Breast epithelium (tissue), 3 donors: ENCODE measurements around the gene CRCP.

Experiments used
- POLR2AphosphoS5 ChIP-seq, 3 donors: sonication (generic); formaldehyde crosslinking; IDR thresholded peaks; one replicate each; pipeline ENCODE4 v1.6.1; 2017; ENCODE audit warnings: antibody characterized with exemption in 3 of 3
- TF ChIP-seq, protein P1 (sequence below), 3 donors: fragments of 450-650 bp; IDR thresholded peaks; one replicate each; pipeline ENCODE4 v1.5.1; 2016 to 2017; ENCODE audit warnings: antibody characterized with exemption in 3 of 3, mild to moderate bottlenecking in 3 of 3, moderate library complexity in 3 of 3

DNA sequence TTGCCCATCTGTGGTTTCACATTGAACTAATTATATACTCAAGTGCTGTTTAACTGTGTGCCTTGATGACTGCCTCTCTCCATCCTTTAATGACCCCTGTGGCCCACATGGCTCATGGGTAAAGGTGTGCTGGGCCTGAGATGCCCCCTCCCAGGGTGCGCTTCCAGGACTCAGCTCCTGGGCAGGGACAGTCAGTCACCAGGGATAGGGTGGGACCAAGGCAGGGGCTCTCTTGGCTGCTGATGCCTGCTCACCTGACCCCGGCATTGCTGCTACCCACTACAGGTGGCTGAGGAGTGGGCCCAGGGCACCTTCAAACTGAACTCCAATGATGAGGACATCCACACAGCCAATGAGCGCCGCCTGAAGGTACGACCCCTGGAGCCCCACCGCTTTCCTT is 32.6 kb upstream of the CRCP start:
- TF ChIP-seq POLR2AphosphoS5 (IDR thresholded peaks at IDR 0.05): no peak
- TF ChIP-seq, protein P1, sequence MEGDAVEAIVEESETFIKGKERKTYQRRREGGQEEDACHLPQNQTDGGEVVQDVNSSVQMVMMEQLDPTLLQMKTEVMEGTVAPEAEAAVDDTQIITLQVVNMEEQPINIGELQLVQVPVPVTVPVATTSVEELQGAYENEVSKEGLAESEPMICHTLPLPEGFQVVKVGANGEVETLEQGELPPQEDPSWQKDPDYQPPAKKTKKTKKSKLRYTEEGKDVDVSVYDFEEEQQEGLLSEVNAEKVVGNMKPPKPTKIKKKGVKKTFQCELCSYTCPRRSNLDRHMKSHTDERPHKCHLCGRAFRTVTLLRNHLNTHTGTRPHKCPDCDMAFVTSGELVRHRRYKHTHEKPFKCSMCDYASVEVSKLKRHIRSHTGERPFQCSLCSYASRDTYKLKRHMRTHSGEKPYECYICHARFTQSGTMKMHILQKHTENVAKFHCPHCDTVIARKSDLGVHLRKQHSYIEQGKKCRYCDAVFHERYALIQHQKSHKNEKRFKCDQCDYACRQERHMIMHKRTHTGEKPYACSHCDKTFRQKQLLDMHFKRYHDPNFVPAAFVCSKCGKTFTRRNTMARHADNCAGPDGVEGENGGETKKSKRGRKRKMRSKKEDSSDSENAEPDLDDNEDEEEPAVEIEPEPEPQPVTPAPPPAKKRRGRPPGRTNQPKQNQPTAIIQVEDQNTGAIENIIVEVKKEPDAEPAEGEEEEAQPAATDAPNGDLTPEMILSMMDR (IDR thresholded peaks at IDR 0.05): no peak
